Nephron progenitor cell (in vitro differentiated cells): ENCODE results near the gene BARHL2.
A peak's percentile ranks its signal among the peaks of the same experiment; 100 is the strongest.

Source experiments
- DNase-seq: peaks from one replicate; pipeline ENCODE4 v3.0.0; 2021
- H3K27ac Mint-ChIP-seq: 2 replicates; pipeline ENCODE4 v1.8.0; 2021; ENCODE audit warnings: mild to moderate bottlenecking, moderate library complexity, mixed read lengths
- H3K27me3 Mint-ChIP-seq: 2 replicates; pipeline ENCODE4 v1.8.0; 2021; ENCODE audit warnings: mild to moderate bottlenecking, low read depth, mixed read lengths; ENCODE audit not compliant: poor library complexity
- H3K36me3 Mint-ChIP-seq: 2 replicates; pipeline ENCODE4 v1.8.0; 2021; ENCODE audit warnings: low read depth, mixed read lengths
- H3K4me1 Mint-ChIP-seq: 2 replicates; pipeline ENCODE4 v1.8.0; 2021; ENCODE audit warnings: mixed read lengths
- H3K4me3 Mint-ChIP-seq: 2 replicates; pipeline ENCODE4 v1.8.0; 2021; ENCODE audit warnings: mild to moderate bottlenecking, moderate library complexity, mixed read lengths
- H3K9me3 Mint-ChIP-seq: 2 replicates; pipeline ENCODE4 v1.8.0; 2021; ENCODE audit warnings: mild to moderate bottlenecking, moderate library complexity, mixed read lengths
- TF ChIP-seq, protein P1 (sequence below): fragments of 200-600 bp; sonication (generic); IDR thresholded peaks from 2 replicates; pipeline ENCODE4 v1.5.0; 2021; ENCODE audit warnings: antibody characterized with exemption

BARHL2 gene

DNA sequence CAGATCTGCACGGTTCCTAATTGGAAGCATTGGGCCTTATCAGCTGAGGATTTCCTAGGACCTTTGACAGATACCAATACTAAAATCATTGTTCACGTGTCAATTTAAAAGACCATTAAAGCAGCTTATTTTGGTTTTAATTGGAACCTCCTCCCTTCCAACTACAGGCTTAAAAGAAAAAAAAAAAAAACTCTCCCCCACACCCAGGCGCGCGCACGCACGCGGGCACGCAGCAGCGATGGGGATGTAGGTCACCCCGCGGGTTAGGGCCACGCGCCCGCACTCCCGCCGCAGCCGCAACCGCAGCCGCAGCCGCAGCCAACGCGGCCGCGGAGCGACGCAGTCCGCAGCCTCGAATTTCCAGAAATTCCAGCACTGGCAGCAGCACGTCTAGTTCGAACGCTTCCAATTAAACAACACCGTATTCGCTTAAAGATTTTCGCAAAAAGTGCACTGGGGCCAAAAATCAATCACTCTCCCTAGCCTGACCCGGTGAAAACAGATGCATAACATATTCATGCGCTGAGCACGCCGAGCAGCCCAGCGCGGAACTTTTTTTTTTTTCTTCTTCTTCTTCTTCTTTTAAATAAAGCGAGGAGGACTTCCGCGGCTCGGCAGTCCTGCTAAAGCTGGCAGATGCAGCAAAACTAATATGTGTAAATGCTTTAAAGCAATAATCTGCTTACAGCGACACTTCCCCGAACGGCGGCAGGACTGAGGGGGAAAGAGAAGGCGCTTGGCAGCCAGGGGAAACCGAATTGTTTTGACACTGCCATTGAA lies 13.3 kb upstream of the BARHL2 start:
- DNase-seq: peak; percentile 34
- peaks cover 100% of the 10 kb centered on the region for H3K27me3 Mint-ChIP-seq
- peak overlapping the region; percentile 74 for H3K4me3 Mint-ChIP-seq

DNA sequence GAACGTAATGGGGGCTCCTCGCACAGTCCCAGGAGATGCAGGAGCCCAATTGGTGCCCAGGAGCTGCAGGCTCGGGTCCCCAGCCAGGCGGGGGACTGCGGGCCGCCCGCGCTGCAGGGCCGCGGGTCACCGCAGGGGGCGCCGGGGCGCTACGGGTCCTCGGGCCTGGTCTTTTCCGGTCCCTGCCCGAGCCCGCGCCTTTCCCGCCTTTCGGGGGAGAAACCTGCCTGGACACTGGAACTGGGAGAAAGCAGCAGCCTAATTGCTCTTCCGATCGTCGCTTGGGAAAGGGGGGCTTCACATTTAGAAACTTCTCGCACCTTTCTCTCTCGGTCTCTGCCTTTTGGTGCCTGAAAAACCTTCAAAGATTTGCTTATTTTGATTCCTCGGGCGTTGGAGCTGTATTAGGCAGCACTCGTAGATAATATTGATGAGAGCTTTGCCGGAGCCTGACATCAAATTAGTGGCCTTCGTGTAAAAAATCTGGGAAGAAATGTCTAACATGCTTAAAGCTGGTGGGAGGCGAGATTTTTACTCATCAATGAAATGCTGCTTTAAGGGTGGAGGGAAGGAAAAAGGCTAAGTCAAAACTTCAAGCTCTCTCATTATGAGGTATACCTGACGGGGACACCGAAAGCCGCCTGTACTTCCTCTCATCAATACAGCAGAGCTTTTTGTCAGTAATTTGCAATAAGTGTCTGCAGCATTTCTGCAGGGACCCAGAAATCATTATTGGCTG lies 12.6 kb upstream of the BARHL2 start:
- H3K36me3 Mint-ChIP-seq: no peaks in the 10 kb centered on the region
- peak; percentile 82 for DNase-seq
- H3K27ac Mint-ChIP-seq: no peak overlapping the region
- H3K4me1 Mint-ChIP-seq: peaks cover 32% of the 10 kb centered on the region
- H3K27me3 Mint-ChIP-seq: peaks cover 100% of the 10 kb centered on the region
- no peaks in the 10 kb centered on the region for H3K9me3 Mint-ChIP-seq
- peak overlapping the region; percentile 9 for H3K4me3 Mint-ChIP-seq
- TF ChIP-seq, protein P1, sequence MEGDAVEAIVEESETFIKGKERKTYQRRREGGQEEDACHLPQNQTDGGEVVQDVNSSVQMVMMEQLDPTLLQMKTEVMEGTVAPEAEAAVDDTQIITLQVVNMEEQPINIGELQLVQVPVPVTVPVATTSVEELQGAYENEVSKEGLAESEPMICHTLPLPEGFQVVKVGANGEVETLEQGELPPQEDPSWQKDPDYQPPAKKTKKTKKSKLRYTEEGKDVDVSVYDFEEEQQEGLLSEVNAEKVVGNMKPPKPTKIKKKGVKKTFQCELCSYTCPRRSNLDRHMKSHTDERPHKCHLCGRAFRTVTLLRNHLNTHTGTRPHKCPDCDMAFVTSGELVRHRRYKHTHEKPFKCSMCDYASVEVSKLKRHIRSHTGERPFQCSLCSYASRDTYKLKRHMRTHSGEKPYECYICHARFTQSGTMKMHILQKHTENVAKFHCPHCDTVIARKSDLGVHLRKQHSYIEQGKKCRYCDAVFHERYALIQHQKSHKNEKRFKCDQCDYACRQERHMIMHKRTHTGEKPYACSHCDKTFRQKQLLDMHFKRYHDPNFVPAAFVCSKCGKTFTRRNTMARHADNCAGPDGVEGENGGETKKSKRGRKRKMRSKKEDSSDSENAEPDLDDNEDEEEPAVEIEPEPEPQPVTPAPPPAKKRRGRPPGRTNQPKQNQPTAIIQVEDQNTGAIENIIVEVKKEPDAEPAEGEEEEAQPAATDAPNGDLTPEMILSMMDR: peak; percentile 90

More for the DNA sequence above, 13.3 kb upstream of the BARHL2 start:
- no peaks in the 10 kb centered on the region for H3K36me3 Mint-ChIP-seq
- no peak overlapping the region for H3K27ac Mint-ChIP-seq
- TF ChIP-seq, protein P1: no peak
- no peaks in the 10 kb centered on the region for H3K9me3 Mint-ChIP-seq
- peaks cover 26% of the 10 kb centered on the region for H3K4me1 Mint-ChIP-seq

DNA sequence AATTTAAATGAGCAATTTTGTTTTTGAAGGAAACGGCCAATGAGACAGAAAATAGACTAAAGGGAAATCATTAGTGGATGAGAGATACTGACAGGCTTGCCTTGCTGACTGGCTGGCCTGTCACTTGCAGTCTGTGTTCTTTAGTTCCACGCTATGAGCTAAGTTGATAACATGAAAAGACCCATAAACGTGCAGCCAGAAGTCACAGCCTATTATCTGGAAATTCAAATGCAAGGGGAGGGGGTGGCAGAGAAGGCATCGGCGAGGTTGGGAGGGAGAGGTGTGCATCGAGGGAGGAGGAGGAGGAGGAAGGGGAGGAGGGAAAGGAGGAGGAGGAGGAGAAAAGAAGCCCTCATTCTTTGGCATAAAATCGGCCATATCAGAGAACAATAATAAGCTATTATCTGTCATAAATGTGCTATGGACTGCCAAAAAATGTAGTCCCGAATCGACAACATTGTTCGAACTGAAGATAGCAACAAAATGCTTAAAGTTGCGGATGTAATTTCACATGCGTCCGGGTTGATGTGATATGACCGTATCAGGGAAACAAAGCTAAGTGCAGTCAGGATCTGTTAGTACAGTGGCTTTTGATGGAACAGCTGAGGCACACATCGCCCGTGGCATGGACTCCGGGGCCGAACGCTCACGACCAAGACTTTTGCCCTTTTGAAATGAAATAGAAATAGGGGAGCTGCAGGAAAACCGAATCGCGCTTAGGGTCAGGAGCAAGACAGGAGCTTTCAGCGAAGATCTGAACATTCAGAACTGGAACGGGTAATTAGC lies 11.6 kb upstream of the BARHL2 start:
- Mint-ChIP-seq H3K4me3 (peak overlapping the region; percentile 37), H3K36me3 (no peaks in the 10 kb centered on the region), H3K4me1 (peaks cover 38% of the 10 kb centered on the region), H3K9me3 (no peaks in the 10 kb centered on the region), H3K27me3 (peaks cover 100% of the 10 kb centered on the region), H3K27ac (no peak overlapping the region)
- TF ChIP-seq, protein P1: no peak
- DNase-seq: no peak

DNA sequence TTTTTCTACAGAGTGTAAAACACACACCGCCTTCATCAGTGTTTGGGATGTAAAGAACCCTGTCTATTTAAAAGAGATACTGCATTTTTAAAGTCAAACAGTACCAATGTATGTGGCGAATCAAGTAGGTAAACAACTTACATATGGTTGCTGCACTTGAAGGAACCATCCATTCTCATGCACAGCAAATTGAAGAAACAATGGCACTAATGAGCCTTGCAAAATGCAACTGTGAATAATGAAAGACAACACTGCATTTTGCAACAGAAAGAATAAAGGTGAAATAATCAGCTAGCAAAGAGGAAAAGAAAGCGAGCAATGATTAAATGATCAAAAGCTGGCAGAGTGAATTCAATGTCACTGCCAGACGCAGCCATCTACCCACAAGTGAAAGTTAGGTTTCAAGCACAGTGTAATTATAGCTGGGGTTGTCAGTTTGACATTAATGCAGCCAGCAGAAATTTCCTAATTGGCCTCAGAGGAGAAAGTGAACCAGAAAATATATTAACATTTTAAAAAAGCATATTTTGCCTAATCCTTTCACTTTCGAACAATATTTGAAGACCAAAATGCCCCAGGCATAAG lies 10.9 kb upstream of the BARHL2 start:
- DNase-seq: no peak
- H3K27me3 Mint-ChIP-seq: peaks cover 100% of the 10 kb centered on the region
- no peaks in the 10 kb centered on the region for H3K36me3 Mint-ChIP-seq
- H3K27ac Mint-ChIP-seq: no peak overlapping the region
- no peaks in the 10 kb centered on the region for H3K9me3 Mint-ChIP-seq
- H3K4me1 Mint-ChIP-seq: peaks cover 38% of the 10 kb centered on the region
- H3K4me3 Mint-ChIP-seq: no peak overlapping the region
- TF ChIP-seq, protein P1: no peak

DNA sequence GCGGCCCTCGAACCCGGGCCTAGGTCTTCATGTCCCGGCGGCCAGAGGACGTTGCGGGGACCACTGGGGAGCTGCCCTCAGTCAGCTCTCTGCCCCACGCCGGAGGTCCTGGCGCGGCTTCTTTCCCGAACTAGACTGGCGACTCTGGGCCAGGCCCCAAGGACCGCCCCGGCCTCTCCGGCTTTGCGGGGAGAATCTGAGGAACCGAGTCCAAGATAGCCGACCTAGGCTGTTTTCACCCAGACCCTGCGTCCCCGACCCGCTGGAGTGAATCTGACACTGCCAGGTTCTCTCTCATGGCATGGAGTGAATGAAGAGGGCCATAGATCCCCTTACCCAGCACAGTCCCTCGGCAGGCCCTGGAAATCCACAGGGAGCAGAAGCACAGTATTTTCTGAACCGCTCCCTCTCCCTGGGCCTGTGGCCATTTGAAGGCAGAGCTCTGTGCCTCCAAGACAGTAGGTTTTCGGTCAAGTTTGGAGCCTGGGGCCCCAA lies 9.9 kb upstream of the BARHL2 start:
- Mint-ChIP-seq H3K4me1 (peaks cover 38% of the 10 kb centered on the region), H3K27ac (no peak overlapping the region), H3K36me3 (no peaks in the 10 kb centered on the region), H3K9me3 (no peaks in the 10 kb centered on the region), H3K4me3 (peak overlapping the region; percentile 63), H3K27me3 (peaks cover 100% of the 10 kb centered on the region)
- no peak for DNase-seq
- TF ChIP-seq, protein P1: no peak
